OCI-LY1 (cell line): ENCODE data around the gene DACT2.
"Not testable (repeated sequence)": the region's sequence is repeated elsewhere in the genome, so short reads cannot be mapped to it uniquely, and the experiment has no call there.

Experiments used
- EZH2 ChIP-seq: fragments of 200-600 bp; sonication (generic), shearing (Covaris generic); IDR thresholded peaks from 2 replicates; pipeline ENCODE4 v1.8.0; 2017; ENCODE audit warnings: borderline replicate concordance, mixed run types, mild to moderate bottlenecking, antibody characterized with exemption, low read length, moderate library complexity, mixed read lengths
- TF ChIP-seq, protein P1 (sequence below): fragments of 200-600 bp; sonication (generic), shearing (Covaris generic); IDR thresholded peaks from 2 replicates; pipeline ENCODE4 v1.5.1; 2017; ENCODE audit warnings: mild to moderate bottlenecking, antibody characterized with exemption, low read length, moderate library complexity, mixed read lengths

DNA sequence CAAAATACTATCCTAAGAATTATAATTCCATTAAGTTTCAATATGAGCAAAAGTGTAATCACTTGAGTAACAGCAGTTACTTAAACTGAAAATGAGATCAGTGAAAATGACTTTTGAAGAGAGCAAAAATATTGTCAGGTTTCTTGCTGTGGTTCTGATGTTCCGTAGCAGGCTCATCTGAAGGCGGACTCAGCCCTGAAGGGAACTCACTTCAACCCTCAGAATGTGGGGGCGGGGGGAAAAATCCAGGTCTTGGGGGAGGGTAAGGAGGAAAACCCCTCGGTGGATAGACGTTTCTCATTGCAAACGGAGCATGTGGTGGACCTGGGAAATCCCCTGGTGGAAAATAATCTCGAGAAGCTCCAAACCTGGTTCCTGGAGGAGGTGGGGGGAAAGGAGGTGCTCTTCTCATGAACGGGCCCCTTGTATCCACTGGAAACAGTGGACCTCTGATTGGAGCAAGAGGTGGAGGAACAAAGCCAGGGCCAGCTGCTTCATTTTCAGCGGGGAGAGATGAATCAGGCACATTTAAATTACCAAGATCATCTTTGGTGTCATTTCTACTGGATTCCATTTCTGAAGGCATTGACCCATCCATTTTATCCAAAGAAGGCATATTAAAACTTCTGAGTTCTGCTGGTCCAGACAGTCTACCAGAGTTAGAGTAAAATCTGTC is 32.7 kb downstream of the DACT2 start:
- TF ChIP-seq EZH2: not testable (repeated sequence)
- TF ChIP-seq, protein P1, sequence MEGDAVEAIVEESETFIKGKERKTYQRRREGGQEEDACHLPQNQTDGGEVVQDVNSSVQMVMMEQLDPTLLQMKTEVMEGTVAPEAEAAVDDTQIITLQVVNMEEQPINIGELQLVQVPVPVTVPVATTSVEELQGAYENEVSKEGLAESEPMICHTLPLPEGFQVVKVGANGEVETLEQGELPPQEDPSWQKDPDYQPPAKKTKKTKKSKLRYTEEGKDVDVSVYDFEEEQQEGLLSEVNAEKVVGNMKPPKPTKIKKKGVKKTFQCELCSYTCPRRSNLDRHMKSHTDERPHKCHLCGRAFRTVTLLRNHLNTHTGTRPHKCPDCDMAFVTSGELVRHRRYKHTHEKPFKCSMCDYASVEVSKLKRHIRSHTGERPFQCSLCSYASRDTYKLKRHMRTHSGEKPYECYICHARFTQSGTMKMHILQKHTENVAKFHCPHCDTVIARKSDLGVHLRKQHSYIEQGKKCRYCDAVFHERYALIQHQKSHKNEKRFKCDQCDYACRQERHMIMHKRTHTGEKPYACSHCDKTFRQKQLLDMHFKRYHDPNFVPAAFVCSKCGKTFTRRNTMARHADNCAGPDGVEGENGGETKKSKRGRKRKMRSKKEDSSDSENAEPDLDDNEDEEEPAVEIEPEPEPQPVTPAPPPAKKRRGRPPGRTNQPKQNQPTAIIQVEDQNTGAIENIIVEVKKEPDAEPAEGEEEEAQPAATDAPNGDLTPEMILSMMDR: not testable (repeated sequence)
